Endothelial cell of umbilical vein (primary cell): ENCODE results near the gene SP9.

ENCODE experiments used
- FOS ChIP-seq: IDR thresholded peaks from 2 replicates; pipeline ENCODE4 v1.6.1; 2011; ENCODE audit warnings: mild to moderate bottlenecking, low read length, moderate library complexity, borderline replicate concordance; ENCODE audit not compliant: insufficient read depth
- GATA2 ChIP-seq: IDR thresholded peaks from 2 replicates; pipeline ENCODE4 v1.7.0; 2011; ENCODE audit warnings: low read depth, mild to moderate bottlenecking, moderate library complexity, mixed read lengths, low read length; ENCODE audit not compliant: insufficient read length, insufficient read depth
- MYC ChIP-seq: IDR thresholded peaks from one replicate; pipeline ENCODE4 v1.6.1; 2011; ENCODE audit warnings: mild to moderate bottlenecking, low read depth, low read length
- POLR2A ChIP-seq: IDR thresholded peaks from 2 replicates; pipeline ENCODE4 v1.6.1; 2012; ENCODE audit warnings: low read depth, mild to moderate bottlenecking, control low read depth, low read length
- POLR2AphosphoS5 ChIP-seq: IDR thresholded peaks from 2 replicates; pipeline ENCODE4 v1.6.1; 2012; ENCODE audit warnings: low read depth, mild to moderate bottlenecking, control low read depth, low read length, moderate library complexity; ENCODE audit not compliant: insufficient read depth
- TF ChIP-seq, protein P1 (sequence below), 2 donors: IDR thresholded peaks; 1 replicate in 1 of 2; 2 replicates in 1 of 2; pipeline ENCODE4 v1.5.1; 2011; ENCODE audit warnings: low read length in 2 of 2, mild to moderate bottlenecking in 2 of 2, moderate library complexity in 2 of 2, control low read depth in 1 of 2, inconsistent platforms in 1 of 2, low read depth in 1 of 2; ENCODE audit not compliant: insufficient read depth in 1 of 2; ENCODE audit errors: extremely low read depth in 1 of 2
- TF ChIP-seq, protein P2 (sequence below): IDR thresholded peaks from 2 replicates; pipeline ENCODE4 v1.6.1; 2011; ENCODE audit not compliant: insufficient read depth, insufficient read length

DNA sequence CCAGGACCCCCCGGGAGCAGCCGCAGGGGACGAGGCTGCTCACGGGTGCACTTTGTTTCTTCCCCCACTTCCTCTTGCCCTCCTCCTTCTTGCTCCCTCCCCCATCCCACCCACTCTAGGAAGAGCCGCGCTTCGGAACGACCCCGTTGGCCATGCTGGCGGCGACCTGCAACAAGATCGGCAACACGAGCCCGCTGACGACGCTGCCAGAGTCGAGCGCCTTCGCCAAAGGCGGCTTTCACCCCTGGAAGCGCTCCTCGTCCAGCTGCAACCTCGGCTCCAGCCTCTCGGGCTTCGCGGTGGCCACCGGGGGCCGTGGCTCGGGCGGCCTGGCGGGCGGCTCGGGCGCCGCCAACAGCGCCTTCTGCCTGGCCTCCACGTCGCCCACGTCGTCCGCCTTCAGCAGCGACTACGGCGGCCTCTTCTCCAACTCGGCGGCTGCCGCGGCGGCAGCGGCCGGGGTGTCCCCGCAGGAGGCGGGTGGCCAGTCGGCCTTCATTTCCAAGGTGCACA lies 1.3 kb downstream of the SP9 start:
- no peak for TF ChIP-seq GATA2
- TF ChIP-seq, protein P1, sequence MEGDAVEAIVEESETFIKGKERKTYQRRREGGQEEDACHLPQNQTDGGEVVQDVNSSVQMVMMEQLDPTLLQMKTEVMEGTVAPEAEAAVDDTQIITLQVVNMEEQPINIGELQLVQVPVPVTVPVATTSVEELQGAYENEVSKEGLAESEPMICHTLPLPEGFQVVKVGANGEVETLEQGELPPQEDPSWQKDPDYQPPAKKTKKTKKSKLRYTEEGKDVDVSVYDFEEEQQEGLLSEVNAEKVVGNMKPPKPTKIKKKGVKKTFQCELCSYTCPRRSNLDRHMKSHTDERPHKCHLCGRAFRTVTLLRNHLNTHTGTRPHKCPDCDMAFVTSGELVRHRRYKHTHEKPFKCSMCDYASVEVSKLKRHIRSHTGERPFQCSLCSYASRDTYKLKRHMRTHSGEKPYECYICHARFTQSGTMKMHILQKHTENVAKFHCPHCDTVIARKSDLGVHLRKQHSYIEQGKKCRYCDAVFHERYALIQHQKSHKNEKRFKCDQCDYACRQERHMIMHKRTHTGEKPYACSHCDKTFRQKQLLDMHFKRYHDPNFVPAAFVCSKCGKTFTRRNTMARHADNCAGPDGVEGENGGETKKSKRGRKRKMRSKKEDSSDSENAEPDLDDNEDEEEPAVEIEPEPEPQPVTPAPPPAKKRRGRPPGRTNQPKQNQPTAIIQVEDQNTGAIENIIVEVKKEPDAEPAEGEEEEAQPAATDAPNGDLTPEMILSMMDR (IDR thresholded peaks at IDR 0.05; ENCODE audit: extremely low read depth in 1 of 2, insufficient read depth in 1 of 2, low read depth in 1 of 2, low read length in 2 of 2): no peak
- TF ChIP-seq POLR2A: no peak
- TF ChIP-seq, protein P2, sequence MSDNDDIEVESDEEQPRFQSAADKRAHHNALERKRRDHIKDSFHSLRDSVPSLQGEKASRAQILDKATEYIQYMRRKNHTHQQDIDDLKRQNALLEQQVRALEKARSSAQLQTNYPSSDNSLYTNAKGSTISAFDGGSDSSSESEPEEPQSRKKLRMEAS: no peak
- no peak for TF ChIP-seq FOS
- no peak for TF ChIP-seq POLR2AphosphoS5
- TF ChIP-seq MYC: no peak
